Esophagus (tissue), 2 donors: ENCODE results near the gene DNAH7. TPM values are rescaled to one million over a fixed set of nuclear protein-coding genes. Genes with fewer than 3 reads are reported as not detected.

Source experiments
- H3K27ac ChIP-seq, 2 donors: one replicate each; pipeline ENCODE4 v1.5.1; 2013; ENCODE audit warnings: low read depth in 2 of 2, mild to moderate bottlenecking in 2 of 2, inconsistent platforms in 1 of 2, low read length in 1 of 2, moderate library complexity in 1 of 2
- H3K27me3 ChIP-seq, 2 donors: one replicate each; pipeline ENCODE4 v1.6.1; 2013; ENCODE audit warnings: low read length in 2 of 2, control low read depth in 1 of 2, mild to moderate bottlenecking in 1 of 2; ENCODE audit not compliant: insufficient read depth in 2 of 2, control insufficient read depth in 1 of 2
- H3K36me3 ChIP-seq, 2 donors: one replicate each; pipeline ENCODE4 v1.6.1; 2013; ENCODE audit warnings: low read length in 1 of 2; ENCODE audit not compliant: control insufficient read depth in 2 of 2, insufficient read depth in 2 of 2
- H3K4me1 ChIP-seq, 2 donors: one replicate each; pipeline ENCODE4 v1.6.1; 2013; ENCODE audit warnings: low read length in 1 of 2; ENCODE audit not compliant: control insufficient read depth in 2 of 2, insufficient read depth in 2 of 2
- H3K4me3 ChIP-seq, 2 donors: one replicate each; pipeline ENCODE4 v1.5.1; 2013; ENCODE audit warnings: low read length in 2 of 2, mild to moderate bottlenecking in 2 of 2, low read depth in 1 of 2, moderate library complexity in 1 of 2
- H3K9me3 ChIP-seq, 2 donors: one replicate each; pipeline ENCODE4 v1.6.1; 2013; ENCODE audit warnings: mild to moderate bottlenecking in 2 of 2, low read depth in 1 of 2, low read length in 1 of 2, moderate library complexity in 1 of 2; ENCODE audit not compliant: control insufficient read depth in 2 of 2, insufficient read depth in 1 of 2
- WGBS, 2 donors: extraction: QIAGEN DNeasy Blood & Tissue Kit; methylation state at CpG; one replicate each; pipeline ENCODE4 v1.1.7; 2013; 5-methylcytosine and 5-hydroxymethylcytosine counted together
- polyA plus RNA-seq, 2 donors: library from polyadenylated mRNA; stranded (reverse); fragments of 200-250 nt; gene quantifications; one replicate each; pipeline ENCODE4 v1.2.3, GENCODE V29; 2013
- donor health status: healthy with polysubstance abuse.
- donor health status: Bipolar disorder and iron deficiency.

Gene DNAH7
- polyA plus RNA-seq, 2 donors, result 0.06 to 0.09 TPM

DNA sequence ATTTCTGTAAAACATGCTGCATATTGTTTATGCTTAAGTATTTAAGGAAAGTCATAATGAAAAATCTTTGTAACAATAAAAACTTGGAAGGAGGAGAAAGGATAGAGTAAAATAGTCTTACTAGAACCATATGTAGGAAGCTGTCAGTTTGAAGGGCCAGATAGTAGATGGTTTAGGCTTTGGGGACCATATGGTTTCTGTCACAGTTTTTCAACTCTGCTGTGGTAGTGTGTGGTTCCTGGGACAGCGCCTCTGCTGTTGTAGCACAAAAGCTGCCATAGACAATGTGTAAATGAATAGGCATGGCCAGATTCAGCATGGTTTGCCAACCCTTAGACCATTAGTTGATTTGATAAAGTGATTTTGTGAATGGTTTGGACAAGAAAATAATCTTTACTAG lies 336.1 kb downstream of the DNAH7 start:
- H3K4me1 ChIP-seq, result no peaks in the 10 kb centered on the region
- no peak overlapping the region for H3K4me3 ChIP-seq
- no peaks in the 10 kb centered on the region for H3K36me3 ChIP-seq
- no peaks in the 10 kb centered on the region for H3K27me3 ChIP-seq
- H3K9me3 ChIP-seq, result no peaks in the 10 kb centered on the region
- no peak overlapping the region for H3K27ac ChIP-seq
- 92 to 95% methylated on average over 1 of the region's 1 CpG for WGBS, 2 donors

DNA sequence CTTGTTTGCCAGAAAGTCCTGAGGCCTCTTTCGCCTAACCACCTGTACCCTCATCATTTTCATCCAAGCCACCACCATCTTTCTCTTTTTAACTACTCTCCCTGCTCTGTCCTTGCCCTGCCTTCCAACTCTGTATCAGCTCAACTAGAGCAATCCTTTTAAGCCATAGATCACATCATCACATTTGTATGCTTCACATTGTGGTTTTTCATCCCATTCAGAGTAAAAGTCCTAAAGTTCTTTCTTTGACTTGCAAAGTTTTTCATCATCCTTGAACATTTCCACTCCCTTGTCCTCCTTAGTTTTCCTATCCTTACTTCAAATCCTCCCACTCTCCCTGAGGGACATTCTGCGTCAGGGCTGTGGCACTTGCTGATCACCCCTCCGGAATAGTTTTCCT lies 337.7 kb downstream of the DNAH7 start:
- 96 to 100% methylated on average over 3 of the region's 3 CpGs for WGBS, 2 donors
- H3K9me3 ChIP-seq, result no peaks in the 10 kb centered on the region
- H3K36me3 ChIP-seq, result no peaks in the 10 kb centered on the region
- no peaks in the 10 kb centered on the region for H3K4me1 ChIP-seq
- no peak overlapping the region for H3K4me3 ChIP-seq
- H3K27me3 ChIP-seq, result no peaks in the 10 kb centered on the region
- no peak overlapping the region for H3K27ac ChIP-seq

DNA sequence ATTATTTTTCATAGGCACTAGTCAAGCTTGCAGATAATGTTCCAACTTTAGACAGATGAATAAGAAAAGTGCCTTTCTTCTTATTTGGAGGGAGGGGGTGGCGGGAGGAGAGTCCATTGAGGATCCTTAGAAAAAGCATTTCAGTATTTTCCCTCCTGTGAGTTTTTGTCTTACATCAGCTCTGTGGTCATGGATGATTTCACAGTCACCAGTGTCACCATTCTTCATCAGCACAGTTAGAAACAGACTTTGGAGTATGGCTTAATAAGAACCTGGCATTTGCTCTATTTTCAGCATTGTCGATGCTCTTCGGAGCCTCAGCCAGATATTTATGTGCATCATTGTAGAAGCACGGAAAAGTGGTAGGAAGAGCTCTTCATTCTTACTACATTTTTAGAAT lies 341.5 kb downstream of the DNAH7 start:
- no peaks in the 10 kb centered on the region for H3K9me3 ChIP-seq
- no peak overlapping the region for H3K27ac ChIP-seq
- WGBS, 2 donors, result 97 to 99% methylated on average over 4 of the region's 4 CpGs
- no peaks in the 10 kb centered on the region for H3K4me1 ChIP-seq
- H3K4me3 ChIP-seq, result no peak overlapping the region
- H3K27me3 ChIP-seq, result no peaks in the 10 kb centered on the region
- no peaks in the 10 kb centered on the region for H3K36me3 ChIP-seq

DNA sequence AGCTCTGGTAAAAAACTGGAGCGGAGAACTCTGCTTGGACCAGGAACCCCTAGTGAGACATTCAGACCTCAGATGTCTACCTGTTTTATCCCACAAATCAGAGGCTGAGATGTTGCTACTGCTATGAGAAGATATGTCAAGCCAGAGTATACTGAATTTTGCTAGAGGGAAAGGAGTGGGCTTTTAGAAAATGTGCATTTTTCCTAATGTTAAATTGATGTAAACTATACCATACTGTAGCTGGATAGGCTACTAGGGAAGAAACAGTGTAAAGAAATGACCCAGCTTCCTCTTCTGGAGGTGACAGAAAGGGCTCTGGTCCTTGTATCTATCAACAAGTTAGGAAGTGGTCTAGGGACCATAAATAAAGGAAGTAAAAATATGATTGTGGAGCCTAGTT lies 346.6 kb downstream of the DNAH7 start:
- H3K9me3 ChIP-seq, result no peaks in the 10 kb centered on the region
- peaks cover 0 to 3% of the 10 kb centered on the region in 2 donors for H3K4me1 ChIP-seq
- H3K4me3 ChIP-seq, result no peak overlapping the region
- H3K27me3 ChIP-seq, result no peaks in the 10 kb centered on the region
- no peaks in the 10 kb centered on the region for H3K36me3 ChIP-seq
- H3K27ac ChIP-seq, result no peak overlapping the region
- 89 to 99% methylated on average over 1 of the region's 1 CpG for WGBS, 2 donors

DNA sequence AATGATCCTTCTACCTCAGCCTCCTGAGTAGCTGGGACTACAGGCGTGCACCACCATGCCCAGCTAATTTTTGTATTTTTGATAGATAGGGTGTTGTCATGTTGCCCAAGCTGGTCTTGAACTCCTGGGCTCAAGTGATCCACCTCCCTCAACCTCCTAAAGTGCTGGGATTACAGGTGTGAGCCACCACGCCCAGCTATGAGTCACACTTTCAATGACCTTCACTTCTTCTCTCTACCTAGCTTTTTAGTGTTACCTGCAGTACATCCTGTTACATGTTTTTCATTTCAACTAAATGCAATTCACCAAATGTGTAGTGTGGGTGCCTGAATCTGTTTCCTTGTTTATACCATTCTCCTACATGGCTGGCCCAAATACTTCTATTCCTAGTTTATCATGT lies 347.6 kb downstream of the DNAH7 start:
- WGBS, 2 donors, result 92 to 94% methylated on average over 2 of the region's 2 CpGs
- Histone ChIP-seq H3K27ac (no peak overlapping the region), H3K36me3 (peaks cover 2 to 3% of the 10 kb centered on the region in 2 donors)

DNA sequence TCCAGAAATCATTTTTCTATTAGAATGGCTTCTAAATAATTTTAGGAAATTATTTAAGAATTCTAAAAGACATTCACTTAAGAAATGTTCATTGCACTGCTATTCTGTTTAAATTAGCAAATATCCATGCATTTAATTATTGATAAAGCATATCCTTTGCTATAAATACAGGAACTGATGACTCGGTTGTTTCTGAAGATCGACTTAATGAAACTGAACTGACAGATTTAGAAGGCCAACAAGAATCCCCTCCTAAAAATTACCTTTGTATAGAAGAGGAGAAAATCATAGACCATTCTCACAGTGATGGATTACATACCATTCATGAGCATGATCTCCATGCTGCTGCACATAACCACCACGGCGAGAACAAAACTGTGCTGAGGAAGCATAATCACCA lies 352.2 kb downstream of the DNAH7 start:
- no peaks in the 10 kb centered on the region for H3K9me3 ChIP-seq
- H3K27ac ChIP-seq, result no peak overlapping the region
- 97% methylated on average over 4 of the region's 4 CpGs for WGBS, 2 donors
- H3K36me3 ChIP-seq, result peaks cover 2 to 3% of the 10 kb centered on the region in 2 donors
- peaks cover 0 to 3% of the 10 kb centered on the region in 2 donors for H3K4me1 ChIP-seq
- H3K4me3 ChIP-seq, result no peak overlapping the region
- no peaks in the 10 kb centered on the region for H3K27me3 ChIP-seq

More for the DNA sequence above, 347.6 kb downstream of the DNAH7 start:
- peaks cover 0 to 3% of the 10 kb centered on the region in 2 donors for H3K4me1 ChIP-seq
- H3K4me3 ChIP-seq, result no peak overlapping the region
- H3K9me3 ChIP-seq, result no peaks in the 10 kb centered on the region
- no peaks in the 10 kb centered on the region for H3K27me3 ChIP-seq

DNA sequence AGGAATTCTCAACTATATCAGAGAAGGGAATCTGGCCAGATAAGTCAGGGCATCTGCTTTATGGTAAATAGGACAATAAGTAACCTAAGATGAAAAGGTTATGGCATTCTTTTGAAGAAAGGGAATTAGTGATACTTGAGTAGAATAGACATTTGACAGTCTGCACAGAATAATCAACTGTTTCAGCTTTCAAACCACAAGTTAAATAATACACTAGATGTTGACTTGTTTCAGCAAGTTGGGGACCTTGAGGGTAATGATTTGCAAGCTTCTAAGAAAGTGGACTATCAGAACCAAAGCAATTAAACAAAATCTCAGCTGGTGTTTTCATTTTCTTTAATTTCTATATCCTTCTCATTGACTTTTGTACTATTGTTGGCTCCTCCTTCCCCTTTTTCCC lies 357.2 kb downstream of the DNAH7 start:
- Histone ChIP-seq H3K4me1 (no peaks in the 10 kb centered on the region), H3K4me3 (no peak overlapping the region), H3K9me3 (no peaks in the 10 kb centered on the region), H3K27ac (no peak overlapping the region), H3K36me3 (no peaks in the 10 kb centered on the region), H3K27me3 (no peaks in the 10 kb centered on the region)

DNA sequence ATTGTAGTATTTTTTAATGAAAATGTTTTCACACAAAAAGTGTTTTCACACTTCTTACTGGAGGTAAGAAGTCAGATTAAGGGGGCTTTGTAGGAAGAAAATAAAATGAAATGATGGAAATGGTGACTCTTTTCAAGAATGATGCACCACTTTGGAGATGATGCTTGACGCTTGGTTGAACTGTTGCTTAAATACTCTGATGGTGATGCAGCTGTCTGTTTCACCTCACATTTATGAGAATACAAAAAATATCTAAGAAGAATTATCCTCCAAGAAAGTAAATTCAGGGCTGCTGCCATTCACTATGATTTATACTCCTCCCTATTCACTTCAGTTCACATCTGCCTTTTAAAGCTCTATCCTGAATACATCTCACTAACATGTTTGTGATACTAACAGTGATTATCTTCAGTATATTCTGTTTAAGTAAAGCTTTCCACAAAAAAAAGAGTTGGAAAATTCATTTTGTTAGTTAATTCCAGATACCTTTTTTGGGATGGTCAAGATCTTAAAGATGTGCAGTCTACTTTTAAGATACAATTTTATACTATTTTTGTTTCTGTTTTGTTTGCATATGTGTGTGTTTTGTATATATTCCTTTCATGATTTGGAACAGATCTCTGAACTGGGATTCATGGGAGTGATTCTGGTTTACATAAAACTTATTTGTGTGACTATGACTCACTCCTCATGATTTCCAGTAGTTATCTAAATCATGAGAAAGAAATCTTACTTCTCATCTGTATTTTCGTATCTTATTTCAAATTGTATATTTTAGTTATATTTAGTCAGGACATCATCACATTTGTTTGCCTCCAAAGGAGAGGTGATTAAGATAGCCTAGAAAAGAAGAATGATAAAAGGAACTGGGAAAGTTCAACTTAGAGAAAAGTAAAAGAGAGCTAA lies 358.5 kb downstream of the DNAH7 start:
- WGBS, 2 donors, result 81 to 85% methylated on average over 2 of the region's 2 CpGs
- Histone ChIP-seq H3K36me3 (no peaks in the 10 kb centered on the region), H3K4me3 (no peak overlapping the region), H3K4me1 (no peaks in the 10 kb centered on the region), H3K27ac (no peak overlapping the region), H3K27me3 (no peaks in the 10 kb centered on the region), H3K9me3 (no peaks in the 10 kb centered on the region)

DNA sequence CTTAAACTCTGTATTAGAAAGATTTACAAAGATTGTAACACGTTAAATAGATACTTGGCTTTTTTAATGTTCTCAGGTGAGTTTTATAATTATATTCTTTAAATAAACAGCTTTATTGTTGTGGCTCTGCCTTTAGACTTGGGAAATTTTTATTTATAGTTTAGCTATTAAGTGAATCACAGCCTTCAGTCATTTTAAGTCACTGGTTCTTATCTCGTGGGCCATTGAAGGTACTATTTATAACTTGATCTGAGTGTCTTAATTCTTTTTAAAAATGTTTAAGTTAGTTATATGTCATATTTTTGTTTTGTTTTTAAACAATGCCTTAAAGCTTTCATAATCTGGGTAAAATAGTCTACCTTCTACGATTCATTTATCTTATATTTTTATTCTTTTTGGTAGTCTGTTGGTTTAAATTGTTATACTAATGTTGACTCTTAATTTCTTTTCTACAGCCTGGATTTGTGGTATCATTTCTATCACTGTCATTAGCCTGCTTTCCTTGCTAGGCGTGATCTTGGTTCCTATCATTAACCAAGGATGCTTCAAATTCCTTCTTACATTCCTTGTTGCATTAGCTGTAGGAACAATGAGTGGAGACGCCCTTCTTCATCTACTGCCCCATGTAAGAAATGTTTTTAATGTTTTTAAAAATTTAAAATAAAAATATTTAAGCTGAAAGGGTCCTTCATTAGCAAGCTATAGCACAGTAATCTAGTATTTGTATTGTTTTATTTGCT lies 362.3 kb downstream of the DNAH7 start:
- no peaks in the 10 kb centered on the region for H3K4me1 ChIP-seq
- H3K27ac ChIP-seq, result no peak overlapping the region
- H3K9me3 ChIP-seq, result no peaks in the 10 kb centered on the region
- H3K36me3 ChIP-seq, result no peaks in the 10 kb centered on the region
- H3K4me3 ChIP-seq, result no peak overlapping the region
- 89% methylated on average over 5 of the region's 5 CpGs for WGBS, 2 donors
- H3K27me3 ChIP-seq, result no peaks in the 10 kb centered on the region
